GM10266 (cell line): ENCODE data around the gene ELOVL7.
"Not testable (repeated sequence)": the region's sequence is repeated elsewhere in the genome, so short reads cannot be mapped to it uniquely, and the experiment has no call there.

Source experiments
- DNase-seq: peaks from one replicate; pipeline ENCODE4 v3.0.0; 2012; ENCODE audit errors: extremely low spot score
- TF ChIP-seq, protein P1 (sequence below): IDR thresholded peaks from 2 replicates; pipeline ENCODE4 v1.5.1; 2012; ENCODE audit warnings: mild to moderate bottlenecking, low read depth; ENCODE audit not compliant: control insufficient read depth, insufficient read depth; ENCODE audit errors: missing control alignments

Gene ELOVL7

DNA sequence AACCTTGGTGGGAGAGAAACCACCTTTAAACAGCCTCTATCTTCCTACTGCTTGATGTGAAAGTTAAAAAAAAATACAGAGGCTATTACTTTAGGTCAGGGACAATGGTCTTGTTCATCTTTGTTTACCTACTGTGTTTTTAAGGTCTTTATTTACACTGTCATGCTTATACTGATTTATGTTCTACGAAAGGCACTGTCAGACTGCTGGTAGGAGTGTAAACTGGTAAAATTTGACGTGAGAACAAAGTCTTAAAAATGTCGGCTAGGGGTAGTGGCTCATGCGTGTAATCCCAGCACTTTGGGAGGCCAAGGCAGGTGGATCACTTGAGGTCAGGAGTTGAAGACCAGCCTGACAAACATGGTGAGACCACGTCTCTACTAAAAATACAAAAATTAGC lies 42.1 kb upstream of the ELOVL7 start:
- DNase-seq, result no peak
- TF ChIP-seq, protein P1, sequence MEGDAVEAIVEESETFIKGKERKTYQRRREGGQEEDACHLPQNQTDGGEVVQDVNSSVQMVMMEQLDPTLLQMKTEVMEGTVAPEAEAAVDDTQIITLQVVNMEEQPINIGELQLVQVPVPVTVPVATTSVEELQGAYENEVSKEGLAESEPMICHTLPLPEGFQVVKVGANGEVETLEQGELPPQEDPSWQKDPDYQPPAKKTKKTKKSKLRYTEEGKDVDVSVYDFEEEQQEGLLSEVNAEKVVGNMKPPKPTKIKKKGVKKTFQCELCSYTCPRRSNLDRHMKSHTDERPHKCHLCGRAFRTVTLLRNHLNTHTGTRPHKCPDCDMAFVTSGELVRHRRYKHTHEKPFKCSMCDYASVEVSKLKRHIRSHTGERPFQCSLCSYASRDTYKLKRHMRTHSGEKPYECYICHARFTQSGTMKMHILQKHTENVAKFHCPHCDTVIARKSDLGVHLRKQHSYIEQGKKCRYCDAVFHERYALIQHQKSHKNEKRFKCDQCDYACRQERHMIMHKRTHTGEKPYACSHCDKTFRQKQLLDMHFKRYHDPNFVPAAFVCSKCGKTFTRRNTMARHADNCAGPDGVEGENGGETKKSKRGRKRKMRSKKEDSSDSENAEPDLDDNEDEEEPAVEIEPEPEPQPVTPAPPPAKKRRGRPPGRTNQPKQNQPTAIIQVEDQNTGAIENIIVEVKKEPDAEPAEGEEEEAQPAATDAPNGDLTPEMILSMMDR, result no peak

DNA sequence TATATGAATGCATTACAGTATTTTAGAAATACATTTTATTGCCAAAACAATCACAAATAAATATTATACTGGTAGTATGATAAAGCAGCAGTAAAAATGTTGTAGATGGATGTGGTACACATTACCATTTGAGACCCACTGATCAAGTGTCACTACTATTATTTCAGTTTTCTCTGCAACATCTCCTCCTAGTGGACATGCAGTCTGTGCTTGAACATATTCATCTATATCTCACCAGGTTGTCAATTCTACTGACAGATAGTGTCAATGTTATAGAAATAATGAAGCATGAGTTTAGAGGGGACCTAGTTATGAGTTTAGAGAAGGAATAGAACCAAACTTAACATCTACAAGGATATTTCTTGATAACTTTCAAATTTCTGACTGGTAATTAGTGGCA lies 39.2 kb upstream of the ELOVL7 start:
- DNase-seq, result peak; percentile 19
- TF ChIP-seq, protein P1, result peak; percentile 42

DNA sequence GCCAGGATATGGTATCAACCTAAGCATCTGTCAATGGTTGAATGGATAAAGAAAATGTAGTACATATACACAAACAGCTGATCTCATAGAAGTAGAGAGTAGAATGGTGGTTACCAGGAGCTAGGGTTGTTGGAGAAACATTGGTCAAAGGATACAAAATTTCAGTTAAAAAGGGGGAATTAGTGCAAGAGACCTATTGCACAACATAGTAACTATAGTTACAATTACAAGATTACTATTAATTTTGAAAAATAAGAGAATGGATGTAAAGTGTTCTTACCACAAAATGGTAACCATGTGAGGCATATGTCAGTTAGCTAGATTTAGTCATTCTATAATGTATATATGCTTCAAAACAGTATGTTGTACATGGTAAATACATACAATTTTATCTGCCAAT lies 28.8 kb upstream of the ELOVL7 start:
- TF ChIP-seq, protein P1, result no peak
- no peak for DNase-seq

DNA sequence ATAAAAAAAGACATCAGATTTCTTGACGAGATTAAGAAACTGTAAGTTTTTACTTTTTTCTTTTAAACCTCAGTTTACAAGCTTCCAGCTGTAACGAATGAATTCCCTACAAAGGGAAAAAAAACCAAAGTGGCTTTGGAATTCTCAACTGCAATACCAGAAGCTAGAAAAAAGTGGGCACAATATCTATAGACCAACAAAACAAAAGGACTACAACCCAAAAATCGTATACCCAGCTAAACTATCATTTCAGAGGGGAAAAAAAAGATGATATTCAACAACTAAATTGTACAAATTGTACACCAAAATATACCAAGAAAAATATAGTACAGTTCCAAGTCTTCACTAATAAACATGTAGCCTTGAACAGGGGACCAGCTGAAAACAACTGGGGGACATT lies 26.8 kb upstream of the ELOVL7 start:
- TF ChIP-seq, protein P1, result no peak
- DNase-seq, result no peak

DNA sequence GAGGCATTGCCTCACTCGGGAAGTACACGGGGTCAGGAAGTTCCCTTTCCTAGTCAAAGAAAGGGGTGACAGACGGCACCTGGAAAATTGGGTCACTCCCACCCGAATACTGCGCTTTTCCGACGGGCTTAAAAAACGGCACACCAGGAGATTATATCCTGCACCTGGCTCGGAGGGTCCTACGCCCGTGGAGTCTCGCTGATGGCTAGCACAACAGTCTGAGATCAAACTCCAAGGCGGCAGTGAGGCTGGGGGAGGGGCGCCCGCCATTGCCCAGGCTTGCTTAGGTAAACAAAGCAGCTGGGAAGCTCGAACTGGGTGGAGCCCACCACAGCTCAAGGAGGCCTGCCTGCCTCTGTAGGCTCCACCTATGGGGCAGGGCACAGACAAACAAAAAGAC lies 16.5 kb upstream of the ELOVL7 start:
- DNase-seq, result not testable (repeated sequence)

DNA sequence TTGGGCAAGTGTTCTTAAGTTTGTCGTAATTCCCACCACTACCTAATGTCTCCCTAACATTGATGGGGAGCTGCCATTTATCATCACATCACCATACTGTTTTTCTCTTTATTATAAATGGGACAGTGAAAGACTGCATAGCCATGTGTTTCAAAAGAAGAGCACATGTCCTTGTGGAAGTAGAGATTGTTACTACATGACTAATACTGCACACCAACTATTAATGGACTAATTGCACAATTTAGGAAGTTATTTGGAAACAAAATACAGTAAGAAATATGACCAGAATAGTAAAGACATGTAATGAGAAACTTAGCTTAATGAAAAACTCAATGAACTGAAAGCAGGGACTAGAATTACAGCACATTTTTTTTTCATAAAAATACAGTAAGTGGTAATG lies 12.0 kb upstream of the ELOVL7 start:
- TF ChIP-seq, protein P1, result no peak
- no peak for DNase-seq

DNA sequence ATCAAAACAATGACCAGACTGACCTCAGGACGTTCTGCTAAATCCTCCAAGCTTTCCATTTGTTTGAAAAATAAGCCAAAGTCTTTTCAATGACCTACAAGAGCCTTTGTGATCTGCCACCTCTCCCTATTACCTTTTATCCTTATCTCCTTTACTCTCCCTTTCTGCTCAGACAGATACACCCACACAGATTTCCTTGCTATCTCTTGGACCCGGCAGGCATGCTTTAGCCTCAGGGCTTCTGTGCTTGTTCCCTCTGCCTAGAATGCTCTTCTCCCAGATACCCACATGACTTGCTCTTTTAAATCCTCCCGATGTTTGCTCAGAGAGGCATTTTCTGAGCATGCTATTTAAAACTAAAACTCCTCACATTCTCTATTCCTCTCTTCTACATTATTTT lies 8.9 kb upstream of the ELOVL7 start:
- TF ChIP-seq, protein P1, result no peak
- DNase-seq, result no peak

DNA sequence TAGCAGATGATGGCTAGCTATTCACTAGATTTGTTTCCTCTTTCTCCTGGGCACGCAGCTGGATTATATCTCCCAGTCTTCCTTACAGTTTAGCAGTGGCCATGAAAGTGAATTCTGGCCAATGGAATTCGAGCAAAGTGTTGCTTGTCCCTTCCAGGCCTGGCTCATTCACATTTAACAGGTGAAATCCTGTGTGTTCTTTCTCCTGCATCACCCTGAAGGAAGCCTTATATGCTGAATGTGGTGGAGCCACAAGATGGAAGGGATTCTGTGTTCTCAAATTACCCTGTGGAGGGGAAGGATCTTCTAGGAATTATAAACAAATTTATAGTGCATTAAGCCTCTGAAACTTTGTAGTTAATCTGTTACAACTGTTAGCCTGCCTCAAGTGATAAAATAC lies 8.2 kb upstream of the ELOVL7 start:
- DNase-seq, result no peak
- TF ChIP-seq, protein P1, result no peak
